GM12873 (cell line): ENCODE results near the gene FOXJ2.

Source experiments
- CTCF ChIP-seq: IDR thresholded peaks from 2 replicates; pipeline ENCODE4 v1.5.1; 2012; ENCODE audit warnings: low read depth, mild to moderate bottlenecking, moderate library complexity, low read length, control low read depth; ENCODE audit not compliant: insufficient read depth; ENCODE audit errors: missing control alignments

The FOXJ2 gene

GRCh38 chr12:8032242-8033152 is at the start of gene FOXJ2:
Gene FOXJ2 (plus strand): TSS chr12:8032716. CDS start chr12:8039833, 7,117 bp downstream.
- no peak for TF ChIP-seq CTCF

- TF ChIP-seq CTCF: no peak
Observed at GRCh38 chr12:7984900-7985299, 47.6 kb upstream of the FOXJ2 start.

GRCh38 chr12:7985802-7986418 is 46.6 kb upstream of the FOXJ2 start:
- TF ChIP-seq CTCF: no peak

- TF ChIP-seq CTCF: no peak
Observed at GRCh38 chr12:7989827-7990491, 42.6 kb upstream of the FOXJ2 start.

GRCh38 chr12:7991535-7991934 is 41.0 kb upstream of the FOXJ2 start:
- no peak for TF ChIP-seq CTCF

- TF ChIP-seq CTCF: no peak
Observed at GRCh38 chr12:7994731-7995205, 37.7 kb upstream of the FOXJ2 start.
